Left forelimb (tissue), 1 donor: ENCODE data around the gene BMPR1A.
"Not testable (repeated sequence)": the region's sequence is repeated elsewhere in the genome, so short reads cannot be mapped to it uniquely, and the experiment has no call there.

Experiments
- DNase-seq: peaks from one replicate; pipeline ENCODE4 v3.0.0-alpha.2; 2018; ENCODE audit warnings: low spot score

BMPR1A gene

DNA sequence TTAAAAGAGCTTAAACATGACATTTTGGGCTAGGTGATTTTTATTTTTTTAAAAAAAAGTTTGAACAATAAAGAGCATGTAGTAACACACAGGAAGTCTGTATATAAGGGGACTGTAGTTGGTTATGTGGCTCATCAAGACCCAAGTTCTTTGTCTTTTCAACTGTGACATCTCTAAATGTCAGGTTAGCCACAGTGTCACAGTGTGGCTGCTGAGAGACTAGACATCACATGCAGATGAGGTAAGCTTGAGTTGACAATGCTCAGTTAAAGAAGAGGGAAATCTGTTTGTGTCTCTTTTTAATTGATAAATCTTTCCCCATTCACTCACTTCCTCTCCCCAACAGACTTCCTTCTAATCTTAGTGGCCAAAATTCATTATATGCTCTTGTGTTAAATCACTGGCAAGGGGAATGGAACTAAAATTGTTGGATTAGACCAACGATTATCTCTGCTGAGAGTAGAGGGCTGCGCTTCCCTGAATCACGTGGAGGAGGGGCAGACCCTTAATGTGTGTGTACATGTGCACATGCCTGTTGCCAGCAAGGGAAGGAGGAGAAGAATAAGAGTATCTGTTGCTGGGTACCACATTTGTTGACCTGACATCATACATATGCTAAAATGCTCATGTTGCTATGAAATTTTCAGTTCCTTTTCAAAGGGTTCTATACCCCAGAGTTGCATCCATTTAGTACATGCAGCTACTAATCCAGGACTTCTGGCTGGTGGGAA is 122.7 kb downstream of the BMPR1A start:
- DNase-seq = no peak

DNA sequence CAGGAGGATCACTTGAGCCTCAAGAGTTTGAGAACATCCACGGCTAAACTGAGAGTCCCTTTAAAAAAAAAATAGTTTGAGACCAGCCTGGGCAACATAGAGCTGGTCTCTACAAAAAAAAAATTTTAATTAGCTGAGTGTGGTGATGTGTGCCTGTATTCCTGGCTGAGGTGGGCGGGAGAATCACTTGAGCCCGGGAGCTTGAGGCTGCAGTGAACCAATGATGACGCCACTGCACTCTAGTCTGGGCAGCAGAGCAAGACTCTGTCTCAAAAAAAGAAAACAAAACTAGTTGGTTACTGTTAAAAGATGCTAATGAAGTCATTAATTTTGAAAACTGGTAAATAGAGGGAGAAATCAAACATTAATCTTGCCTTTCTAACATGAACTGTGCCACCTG is 124.6 kb downstream of the BMPR1A start:
- DNase-seq = no peak

DNA sequence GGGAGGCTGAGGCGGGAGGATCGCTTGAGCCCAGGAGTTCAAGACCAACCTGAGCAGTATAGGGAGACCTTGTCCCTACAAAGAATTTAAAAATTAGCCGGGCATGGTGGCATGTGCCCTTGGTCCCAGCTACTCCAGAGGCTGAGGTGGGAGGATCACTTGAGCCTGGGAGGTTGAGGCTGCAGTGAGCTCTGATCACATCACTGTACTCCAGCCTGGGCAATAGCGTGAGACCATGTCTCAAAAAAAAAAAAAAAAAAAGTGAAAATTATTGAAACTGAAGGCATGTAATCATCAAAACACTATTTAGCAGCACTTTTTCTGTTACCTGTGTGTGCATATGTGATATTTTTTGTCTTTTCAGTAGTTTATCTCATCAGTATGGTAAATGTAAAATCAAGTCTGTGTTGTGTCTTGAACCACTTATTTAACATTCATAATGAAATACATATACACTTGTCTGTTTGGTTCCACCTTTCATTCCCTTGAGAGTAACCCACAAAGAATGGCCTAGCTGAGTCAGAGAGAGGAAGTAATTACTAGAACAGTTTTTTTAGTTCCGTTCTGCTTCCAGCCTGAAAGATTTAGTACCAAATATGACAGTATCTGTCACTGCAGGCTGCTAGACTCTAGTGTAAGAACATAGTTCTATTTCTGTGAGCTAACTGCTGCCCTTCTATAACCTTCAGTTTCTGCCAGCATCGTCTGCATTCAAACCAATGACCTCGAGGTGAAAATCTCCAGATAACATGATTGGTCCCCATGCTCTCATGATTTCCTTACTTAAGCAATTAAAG is 132.4 kb downstream of the BMPR1A start:
- DNase-seq = no peak

DNA sequence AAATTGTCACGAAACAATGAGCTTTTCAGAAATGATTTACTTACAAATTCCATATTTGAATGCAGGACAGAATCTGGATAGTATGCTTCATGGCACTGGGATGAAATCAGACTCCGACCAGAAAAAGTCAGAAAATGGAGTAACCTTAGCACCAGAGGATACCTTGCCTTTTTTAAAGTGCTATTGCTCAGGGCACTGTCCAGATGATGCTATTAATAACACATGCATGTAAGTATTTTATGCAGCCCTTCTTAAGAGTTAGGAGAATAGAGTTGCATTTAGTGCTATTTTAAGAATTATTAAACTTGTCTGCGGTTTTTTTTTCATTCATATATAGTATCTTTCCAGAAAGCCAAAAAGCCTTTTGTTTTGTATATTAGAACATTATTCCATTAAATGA is 133.6 kb downstream of the BMPR1A start:
- no peak for DNase-seq

DNA sequence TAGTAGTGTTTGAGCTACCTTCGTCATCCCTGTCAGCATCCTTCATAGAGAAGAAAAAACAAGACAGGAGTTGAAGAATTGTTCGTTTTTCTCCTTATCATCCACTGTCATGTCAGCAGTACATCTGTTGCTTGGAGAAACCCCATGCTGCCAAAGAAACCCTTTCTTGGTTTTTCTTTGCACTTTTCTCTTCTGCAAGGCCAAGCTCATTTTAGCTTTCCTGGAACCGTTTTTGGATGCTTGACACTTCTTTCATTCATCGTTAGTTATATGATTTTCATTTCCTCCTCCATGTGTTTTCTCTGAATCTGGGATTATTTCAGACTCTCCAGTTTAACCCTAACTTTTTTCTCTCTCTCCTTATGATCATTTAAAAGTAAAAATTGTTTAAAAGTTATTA is 142.1 kb downstream of the BMPR1A start:
- DNase-seq = no peak

- no peak for DNase-seq
These were observed 142.7 kb downstream of the BMPR1A start for GRCh38 chr10:86899132-86899531.

DNA sequence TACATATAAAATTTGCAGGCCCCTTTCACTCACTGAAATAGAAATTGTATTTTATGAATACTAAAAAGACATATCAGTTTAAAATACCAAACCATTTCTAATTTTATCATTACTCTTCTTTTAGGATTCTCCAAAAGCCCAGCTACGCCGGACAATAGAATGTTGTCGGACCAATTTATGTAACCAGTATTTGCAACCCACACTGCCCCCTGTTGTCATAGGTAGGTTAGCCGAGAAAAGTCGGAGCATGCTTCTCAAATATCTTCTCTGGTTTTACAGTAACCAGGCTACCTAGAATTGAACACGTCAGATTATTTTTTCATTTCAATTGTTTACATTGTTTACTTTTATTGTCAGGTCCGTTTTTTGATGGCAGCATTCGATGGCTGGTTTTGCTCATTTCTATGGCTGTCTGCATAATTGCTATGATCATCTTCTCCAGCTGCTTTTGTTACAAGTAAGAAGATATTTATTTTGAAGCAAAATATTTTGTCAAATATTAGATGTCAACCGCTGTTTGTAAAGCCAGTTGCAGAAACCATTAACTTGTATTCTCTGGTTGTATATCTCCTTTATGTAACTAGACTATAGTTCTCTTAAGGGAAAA is 143.4 kb downstream of the BMPR1A start:
- DNase-seq = no peak

DNA sequence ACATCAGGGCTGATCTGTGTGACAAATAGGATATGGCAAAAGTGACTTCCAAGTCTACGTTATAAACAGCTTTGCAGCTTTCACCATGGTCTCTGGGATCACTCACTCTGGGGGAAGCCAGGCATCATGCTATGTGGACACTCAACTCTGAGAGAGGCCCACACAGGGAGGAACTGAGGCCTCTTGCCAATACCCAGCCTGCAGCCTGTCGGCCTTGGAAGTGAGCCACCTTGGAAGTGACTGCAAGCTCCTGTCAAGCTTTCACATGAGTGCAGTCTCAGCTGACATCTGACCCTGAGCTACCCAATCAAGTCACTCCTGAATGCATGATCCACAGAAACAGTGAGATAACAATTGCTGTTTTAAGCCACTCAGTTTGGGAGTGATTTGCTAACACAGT is 144.5 kb downstream of the BMPR1A start:
- no peak for DNase-seq

GRCh38 chr10:86904600-86904999 is 148.2 kb downstream of the BMPR1A start:
- no peak for DNase-seq

- no peak for DNase-seq
These were observed 149.0 kb downstream of the BMPR1A start for GRCh38 chr10:86905429-86905828.

- no peak for DNase-seq
These were observed 158.3 kb downstream of the BMPR1A start for GRCh38 chr10:86914734-86915133.

DNA sequence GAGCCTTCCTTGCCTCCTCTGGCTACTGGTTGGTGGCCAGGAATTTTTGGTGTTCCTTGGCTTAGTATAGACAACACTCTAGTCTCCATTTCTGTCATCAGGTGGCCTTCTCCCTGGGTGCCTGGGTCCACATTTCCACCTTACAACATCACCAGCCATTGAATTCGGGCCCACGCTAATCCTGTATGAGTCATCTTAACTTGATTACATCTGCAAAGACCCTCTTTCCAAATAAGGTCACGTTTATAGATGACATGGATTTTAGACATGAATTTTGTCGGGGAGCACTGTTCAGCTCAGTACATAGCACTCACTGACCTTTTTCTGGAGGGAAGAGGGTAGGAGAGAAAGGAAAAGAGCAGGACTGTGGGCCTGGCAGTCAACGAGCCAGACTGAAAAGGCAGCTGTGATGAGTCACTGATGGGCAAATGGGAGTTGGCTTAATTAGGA is 161.6 kb downstream of the BMPR1A start:
- no peak for DNase-seq

- DNase-seq = no peak
These were observed 166.1 kb downstream of the BMPR1A start for GRCh38 chr10:86922553-86922961.

GRCh38 chr10:86929468-86930380 is 173.3 kb downstream of the BMPR1A start:
- DNase-seq = no peak

GRCh38 chr10:86931872-86932271 is 175.5 kb downstream of the BMPR1A start:
- no peak for DNase-seq

GRCh38 chr10:86932674-86933073 is 176.3 kb downstream of the BMPR1A start:
- no peak for DNase-seq

DNA sequence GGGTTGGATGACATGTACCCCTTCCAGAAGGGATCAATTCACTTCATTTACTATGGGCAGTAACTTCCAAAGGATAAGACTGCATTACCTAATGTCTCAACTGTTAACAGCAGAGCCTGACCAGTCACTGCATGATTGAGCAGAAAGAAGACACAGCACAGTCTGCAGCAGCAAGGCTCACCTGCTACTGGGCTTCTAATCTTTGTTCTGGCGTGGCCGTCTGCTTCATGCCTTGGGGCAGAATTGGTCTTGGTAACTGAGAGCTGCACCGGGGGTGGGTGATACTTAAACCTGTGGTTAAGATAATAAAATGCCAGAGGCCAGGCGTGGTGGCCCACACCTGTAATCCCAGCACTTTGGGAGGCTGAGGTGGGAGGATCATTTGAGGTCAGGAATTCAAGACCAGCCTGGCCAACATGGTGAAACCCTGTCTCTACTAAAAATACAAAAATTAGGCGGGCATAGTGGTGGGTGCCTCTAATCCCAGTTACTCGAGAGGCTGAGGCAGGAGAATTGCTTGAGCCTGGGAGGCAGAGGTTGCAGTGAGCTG is 177.8 kb downstream of the BMPR1A start:
- DNase-seq = not testable (repeated sequence)

DNA sequence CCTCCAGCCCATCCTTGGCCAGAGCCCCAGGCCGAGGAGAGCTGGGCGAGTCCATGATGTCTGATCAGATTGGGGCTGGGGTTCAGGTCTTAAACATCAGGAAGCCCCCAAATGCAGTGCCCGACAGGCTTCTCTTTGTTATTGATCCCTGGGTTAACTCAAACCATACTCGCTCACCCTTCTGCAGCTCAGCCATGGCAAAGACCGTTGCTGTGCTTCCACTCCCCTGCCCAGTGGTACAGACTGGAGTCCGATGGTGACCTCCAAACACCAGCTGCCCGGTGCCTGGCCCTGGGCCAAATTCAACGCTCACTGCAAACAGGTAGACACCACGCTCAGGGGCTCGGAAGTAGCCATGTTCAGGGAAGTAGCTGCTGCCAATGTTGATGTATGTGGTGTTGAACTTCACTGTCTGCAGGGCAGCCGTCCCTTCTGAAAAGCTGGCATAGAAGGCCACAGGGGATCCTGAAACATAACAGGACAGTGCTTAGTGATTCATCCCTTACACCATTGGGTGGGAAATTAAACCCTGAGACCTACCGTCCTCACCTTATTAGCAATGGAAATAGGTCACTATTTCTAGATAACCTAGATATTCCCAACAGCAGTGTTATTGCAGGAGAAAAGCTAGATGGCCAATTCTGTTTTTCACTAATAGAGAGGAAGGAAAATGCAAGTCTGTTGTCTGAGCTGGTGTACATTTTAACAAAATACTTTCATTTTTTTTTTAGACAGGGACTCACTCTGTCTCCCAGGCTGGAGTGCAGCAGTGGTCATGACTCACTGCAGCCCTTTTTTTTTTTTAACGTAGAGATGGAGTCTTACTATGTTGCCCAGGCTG is 180.5 kb downstream of the BMPR1A start:
- DNase-seq = no peak

GRCh38 chr10:86937502-86938154 is 181.2 kb downstream of the BMPR1A start:
- no peak for DNase-seq

DNA sequence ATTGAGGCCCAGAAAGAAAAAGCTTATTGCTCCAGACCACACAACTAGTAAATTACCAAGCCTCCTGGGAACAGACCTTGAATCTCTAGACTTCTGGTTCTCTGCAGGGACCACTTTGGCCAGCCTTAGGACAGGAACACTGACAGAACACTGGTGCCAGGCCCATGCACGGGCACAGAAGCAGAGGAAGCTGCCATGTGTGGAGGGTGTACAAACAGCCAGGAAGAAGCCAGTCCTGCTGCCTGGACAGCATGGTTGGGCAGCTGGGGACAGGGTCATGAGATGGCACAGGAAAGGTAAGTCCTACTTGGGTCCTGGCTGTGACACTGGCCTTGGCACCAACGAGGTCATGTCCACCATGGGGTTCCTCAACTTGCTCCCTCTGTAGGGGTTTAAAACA is 181.8 kb downstream of the BMPR1A start:
- DNase-seq = no peak
